ENCODE data around the gene TM4SF20. TPM values are rescaled to one million over a fixed set of nuclear protein-coding genes. Genes with fewer than 3 reads are reported as not detected.

TM4SF20 gene
- total RNA-seq, 4 donors from 2014 or later = not detected

GRCh38 chr2:227363756-227364155 lies 15.3 kb downstream of the TM4SF20 start:
- 94 to 95% methylated on average over 6 of the region's 6 CpGs for WGBS, 2 donors
- DNase-seq (ENCODE audit: low spot score in 2 of 2) = no peak
- TF ChIP-seq POLR2A (IDR thresholded peaks at IDR 0.05) (no peak), CTCF (IDR thresholded peaks at IDR 0.05) (no peak)
- intact Hi-C loops (cut with DNase I; ENCODE audit: low total_unique reads) = no loop called here
- no peak overlapping the region for H3K4me3 ChIP-seq (ENCODE audit: low read depth, poor library complexity, severe bottlenecking)

GRCh38 chr2:227360351-227360750 lies 18.8 kb downstream of the TM4SF20 start:
- no peak overlapping the region for H3K4me3 ChIP-seq (ENCODE audit: low read depth, poor library complexity, severe bottlenecking)
- TF ChIP-seq CTCF (IDR thresholded peaks at IDR 0.05) (no peak), POLR2A (IDR thresholded peaks at IDR 0.05) (no peak)
- intact Hi-C loops (cut with DNase I; ENCODE audit: low total_unique reads) = no loop called here
- WGBS, 2 donors = 86 to 94% methylated on average over 5 of the region's 5 CpGs
- DNase-seq (ENCODE audit: low spot score in 2 of 2) = no peak

- 63 to 67% methylated on average over 4 of the region's 4 CpGs for WGBS, 2 donors
- H3K4me3 ChIP-seq (ENCODE audit: low read depth, poor library complexity, severe bottlenecking) = no peak overlapping the region
- TF ChIP-seq POLR2A (IDR thresholded peaks at IDR 0.05) (no peak), CTCF (IDR thresholded peaks at IDR 0.05) (no peak)
- intact Hi-C loops (cut with DNase I; ENCODE audit: low total_unique reads) = no loop called here
- no peak for DNase-seq (ENCODE audit: low spot score in 2 of 2)
Observed at GRCh38 chr2:227351639-227352038, 27.5 kb downstream of the TM4SF20 start.

- TF ChIP-seq CTCF (IDR thresholded peaks at IDR 0.05) = no peak
- no peak for TF ChIP-seq POLR2A (IDR thresholded peaks at IDR 0.05)
- DNase-seq (ENCODE audit: low spot score in 2 of 2) = no peak
- no peak overlapping the region for H3K4me3 ChIP-seq (ENCODE audit: low read depth, poor library complexity, severe bottlenecking)
- intact Hi-C loops (cut with DNase I; ENCODE audit: low total_unique reads) = no loop called here
- WGBS, 2 donors = 90 to 94% methylated on average over 7 of the region's 7 CpGs
Observed at GRCh38 chr2:227349989-227350612, 29.0 kb downstream of the TM4SF20 start.

GRCh38 chr2:227348324-227348723 lies 30.8 kb downstream of the TM4SF20 start:
- intact Hi-C loops (cut with DNase I; ENCODE audit: low total_unique reads) = no loop called here
- no peak overlapping the region for H3K4me3 ChIP-seq (ENCODE audit: low read depth, poor library complexity, severe bottlenecking)
- WGBS, 2 donors = 61 to 97% methylated on average over 2 of the region's 2 CpGs
- TF ChIP-seq POLR2A (IDR thresholded peaks at IDR 0.05) (no peak), CTCF (IDR thresholded peaks at IDR 0.05) (no peak)
- no peak for DNase-seq (ENCODE audit: low spot score in 2 of 2)

GRCh38 chr2:227347117-227347516 lies 32.0 kb downstream of the TM4SF20 start:
- WGBS, 2 donors = 89 to 90% methylated on average over 7 of the region's 7 CpGs
- TF ChIP-seq POLR2A (IDR thresholded peaks at IDR 0.05) = no peak
- no peak for TF ChIP-seq CTCF (IDR thresholded peaks at IDR 0.05)
- intact Hi-C loops (cut with DNase I; ENCODE audit: low total_unique reads) = no loop called here
- DNase-seq (ENCODE audit: low spot score in 2 of 2) = no peak
- H3K4me3 ChIP-seq (ENCODE audit: low read depth, poor library complexity, severe bottlenecking) = no peak overlapping the region

Data from lower leg skin (tissue), 4 donors.